K562 (cell line): ENCODE data around the gene USP24. TPM values are rescaled to one million over a fixed set of nuclear protein-coding genes. Genes with fewer than 3 reads are reported as not detected.

Source experiments
- ATAC-seq: fragments of 200-7000 bp; cut with Tn5 transposase; 3 replicates; pipeline ENCODE4 v1.9.1; 2020; ENCODE audit warnings: moderate library complexity
- BruUV-seq: library from RNA; stranded (reverse); fragments of 400-500 nt; replicated peaks from 2 replicates; lab custom pipeline; 2021; lab: Mats Ljungman, UMichigan
- CTCF ChIA-PET: fragments of 300-600 bp; formaldehyde crosslinking; extraction: SDS; loops from one replicate; lab custom pipeline; 2021; ENCODE audit warnings: low intra/inter-chr PET ratio; lab: Yijun Ruan, JAX
- POLR2A ChIA-PET: fragments of 300-600, 350-650 bp; sonication (Branson Sonifier 250); formaldehyde crosslinking; extraction: SDS; loops from one replicate; lab custom pipeline; 2021; ENCODE audit warnings: antibody characterized with exemption, inconsistent platforms; lab: Yijun Ruan, JAX
- DNase-seq, 4 experiments: peaks; one replicate each; pipeline versions ENCODE4 v3.0.0 to v3.0.0-alpha.2; 2011 to 2018; ENCODE audit warnings: low spot score in 3 of 4, mixed read lengths in 3 of 4; ENCODE audit errors: extremely low read depth in 1 of 4
- FAIRE-seq: peaks from 2 replicates; lab custom pipeline; 2011; peaks lifted over from hg19 to GRCh38; lab: Jason Lieb, UNC
- H2AFZ ChIP-seq: 2 replicates; pipeline ENCODE4 v1.6.0; 2011; ENCODE audit warnings: low read depth, low read length, control low read depth, inconsistent platforms
- H3K27ac ChIP-seq: fragments of 200-600 bp; 3 replicates; pipeline ENCODE4 v1.8.0; 2011; ENCODE audit warnings: low read depth, mild to moderate bottlenecking, control low read depth, inconsistent platforms, low read length, moderate library complexity, mixed read lengths; ENCODE audit errors: extremely low read depth
- H3K27me3 ChIP-seq, 2 experiments: fragments of 300-600 bp in 1 of 2; 2 replicates in 1 of 2; 3 replicates in 1 of 2; pipeline versions ENCODE4 v1.6.0 to v1.8.0; 2011; ENCODE audit warnings: inconsistent platforms in 2 of 2, low read length in 2 of 2, mild to moderate bottlenecking in 1 of 2, mixed read lengths in 1 of 2, moderate library complexity in 1 of 2; ENCODE audit not compliant: control insufficient read depth in 2 of 2, insufficient read depth in 2 of 2
- H3K36me3 ChIP-seq: fragments of 300-600 bp; 3 replicates; pipeline ENCODE4 v1.8.0; 2011; ENCODE audit warnings: mild to moderate bottlenecking, low read length, inconsistent platforms; ENCODE audit not compliant: control insufficient read depth, insufficient read depth
- H3K4me1 ChIP-seq, 2 experiments: fragments of 200-600 bp in 1 of 2; replicated peaks in 1 of 2; 2 replicates in 1 of 2; 3 replicates in 1 of 2; pipeline versions ENCODE4 v1.5.1 to v1.8.0; 2011; ENCODE audit warnings: inconsistent platforms in 2 of 2, low read length in 2 of 2, mild to moderate bottlenecking in 1 of 2, mixed read lengths in 1 of 2, moderate library complexity in 1 of 2; ENCODE audit not compliant: control insufficient read depth in 2 of 2, insufficient read depth in 2 of 2
- H3K4me2 ChIP-seq: 2 replicates; pipeline ENCODE4 v1.6.1; 2011; ENCODE audit warnings: low read length, control low read depth, inconsistent platforms, mixed read lengths; ENCODE audit not compliant: insufficient read depth
- H3K4me3 ChIP-seq: fragments of 200-600 bp; sonication (generic), shearing (Covaris generic); 2 replicates; pipeline ENCODE4 v1.5.1; 2016; ENCODE audit warnings: control low read depth, inconsistent platforms
- H3K79me2 ChIP-seq: fragments of 200-600 bp; 3 replicates; pipeline ENCODE4 v1.8.0; 2011; ENCODE audit warnings: low read length, inconsistent platforms; ENCODE audit not compliant: control insufficient read depth, insufficient read depth
- H3K9ac ChIP-seq, 2 experiments: 2 replicates each; pipeline versions ENCODE4 v1.6.0 to v1.6.1; 2011; ENCODE audit warnings: low read depth in 2 of 2, low read length in 2 of 2, control low read depth in 1 of 2, inconsistent platforms in 1 of 2, mild to moderate bottlenecking in 1 of 2, mixed read lengths in 1 of 2; ENCODE audit not compliant: insufficient read depth in 1 of 2
- H3K9me1 ChIP-seq: one replicate; pipeline ENCODE4 v1.6.0; 2011; ENCODE audit warnings: inconsistent platforms, mild to moderate bottlenecking, low read length, moderate library complexity; ENCODE audit not compliant: control insufficient read depth, insufficient read depth
- H3K9me3 ChIP-seq: replicated peaks from 2 replicates; pipeline ENCODE4 v1.5.1; 2011; ENCODE audit warnings: low read depth, low read length, inconsistent platforms; ENCODE audit not compliant: control insufficient read depth, insufficient read depth
- H4K20me1 ChIP-seq: replicated peaks from 2 replicates; pipeline ENCODE4 v1.6.1; 2011; ENCODE audit warnings: low read length, inconsistent platforms, mixed read lengths; ENCODE audit not compliant: control insufficient read depth, insufficient read depth
- DIDO1 ChIP-seq: fragments of 450-650 bp; IDR thresholded peaks from 2 replicates; pipeline ENCODE4 v1.6.1; 2016; ENCODE audit warnings: low read depth, missing biosample characterization, missing genetic modification characterization
- PRDM10 ChIP-seq: fragments of 450-650 bp; IDR thresholded peaks from 2 replicates; pipeline ENCODE4 v1.6.1; 2018; ENCODE audit not compliant: partially characterized antibody
- ZBTB1 ChIP-seq: sonication (generic); formaldehyde crosslinking; IDR thresholded peaks from 2 replicates; pipeline ENCODE4 v1.8.1; 2023; ENCODE audit warnings: missing genetic modification reagents, low read depth, mild to moderate bottlenecking, borderline replicate concordance
- WGBS: fragments of 100-300 bp; shearing (Covaris generic); methylation state at CpG from one replicate; pipeline ENCODE4 v1.1.6; 2016; ENCODE audit warnings: low coverage, mixed read lengths; ENCODE audit not compliant: insufficient coverage; ENCODE audit errors: missing lambda C conversion rate; 5-methylcytosine and 5-hydroxymethylcytosine counted together
- in situ Hi-C: fragments of 300-500 bp; cut with MboI; formaldehyde crosslinking; loops from 4 replicates; pipeline ENCODE4 v1.15.0; 2018; ENCODE audit warnings: inconsistent platforms, mixed read lengths
- intact Hi-C: fragments of 100-400 bp; cut with micrococcal nuclease; formaldehyde crosslinking; loops from 2 replicates; pipeline ENCODE4 v1.14.2; 2022
- polyA plus RNA-seq, 8 experiments: library from polyadenylated mRNA; depleted of rRNA in 4 of 8; stranded (reverse) in 5 of 8; unstranded in 3 of 8; fragments of >200 nt; fragmentation: Nextera tagmentation in 2 of 8; fragmentation: Illumina TruSeq in 1 of 8; extraction: Ambion mirVana in 2 of 8; extraction: Trizol in 1 of 8; gene quantifications; 2 replicates each; pipeline versions ENCODE4 v1.2.1 to v1.2.3, GENCODE V29; 2011 to 2014; ENCODE audit warnings: inconsistent platforms in 1 of 8, missing spikeins in 1 of 8
- total RNA-seq, 7 experiments: library from RNA; depleted of rRNA in 6 of 7; stranded (reverse); fragments of >200 nt in 6 of 7; fragmentation: Illumina TruSeq in 2 of 7; extraction: Trizol in 2 of 7; gene quantifications; 2 replicates each; pipeline versions ENCODE4 v1.2.1 to v1.2.3, GENCODE V29; 2011 to 2021; ENCODE audit warnings: low replicate concordance in 1 of 7
- TF ChIP-seq, protein P1 (sequence below), 2 experiments: fragments of 450-650 bp; formaldehyde crosslinking in 1 of 2; IDR thresholded peaks; 2 replicates each; pipeline versions ENCODE4 v1.4.0 to v1.6.1; 2014 to 2020; ENCODE audit warnings: mild to moderate bottlenecking in 2 of 2, borderline replicate concordance in 1 of 2, low read depth in 1 of 2

USP24 gene
- total and polyA plus RNA-seq, 9 of the 15 experiments (the other 6 are each of a cell fraction or from before 2014, with no cell fraction given): 7.7 to 62.6 (median 36.8) TPM

GRCh38 chr1:55037733-55038551, 177.2 kb downstream of the USP24 start:
- H3K9me1 ChIP-seq: no peaks in the 10 kb centered on the region
- peaks cover 35% of the 10 kb centered on the region in 2 experiments for H3K4me1 ChIP-seq
- H4K20me1 ChIP-seq: peaks cover 9% of the 10 kb centered on the region; the same call in 1 of the 2 replicates
- ChIA-PET POLR2A (interaction anchor here (0.6 to 1.7 kb wide), 3 partner anchors 12 to 68 kb away, joined by 4 to 5 read pairs (median 5); no protein-coding TSS in a partner anchor), CTCF (no interaction called here)
- 71% methylated on average over 8 of the region's 8 CpGs for WGBS
- no TSS peak for BruUV-seq
- peak overlapping the region; percentile 5 for H3K4me2 ChIP-seq
- no peaks in the 10 kb centered on the region; a peak in 1 of 5 replicates for H3K27me3 ChIP-seq
- in situ Hi-C loops: no loop called here
- peak overlapping the region in 1 of 2 experiments; percentile 15; a peak in 1 of 4 replicates for H3K9ac ChIP-seq
- peaks cover 21% of the 10 kb centered on the region; the same call in 2 of the 3 replicates for H3K36me3 ChIP-seq
- no peak overlapping the region for H3K4me3 ChIP-seq
- H3K27ac ChIP-seq: no peak overlapping the region
- ATAC-seq (no peak), FAIRE-seq (no peak), DNase-seq (no peak)
- H3K9me3 ChIP-seq: no peaks in the 10 kb centered on the region
- peak overlapping the region; percentile 70 for H2AFZ ChIP-seq
- TF ChIP-seq ZBTB1 (CRISPR knock-in tag) (no peak), PRDM10 (peak; percentile 56), DIDO1 (tag) (no peak)
- TF ChIP-seq, protein P1, sequence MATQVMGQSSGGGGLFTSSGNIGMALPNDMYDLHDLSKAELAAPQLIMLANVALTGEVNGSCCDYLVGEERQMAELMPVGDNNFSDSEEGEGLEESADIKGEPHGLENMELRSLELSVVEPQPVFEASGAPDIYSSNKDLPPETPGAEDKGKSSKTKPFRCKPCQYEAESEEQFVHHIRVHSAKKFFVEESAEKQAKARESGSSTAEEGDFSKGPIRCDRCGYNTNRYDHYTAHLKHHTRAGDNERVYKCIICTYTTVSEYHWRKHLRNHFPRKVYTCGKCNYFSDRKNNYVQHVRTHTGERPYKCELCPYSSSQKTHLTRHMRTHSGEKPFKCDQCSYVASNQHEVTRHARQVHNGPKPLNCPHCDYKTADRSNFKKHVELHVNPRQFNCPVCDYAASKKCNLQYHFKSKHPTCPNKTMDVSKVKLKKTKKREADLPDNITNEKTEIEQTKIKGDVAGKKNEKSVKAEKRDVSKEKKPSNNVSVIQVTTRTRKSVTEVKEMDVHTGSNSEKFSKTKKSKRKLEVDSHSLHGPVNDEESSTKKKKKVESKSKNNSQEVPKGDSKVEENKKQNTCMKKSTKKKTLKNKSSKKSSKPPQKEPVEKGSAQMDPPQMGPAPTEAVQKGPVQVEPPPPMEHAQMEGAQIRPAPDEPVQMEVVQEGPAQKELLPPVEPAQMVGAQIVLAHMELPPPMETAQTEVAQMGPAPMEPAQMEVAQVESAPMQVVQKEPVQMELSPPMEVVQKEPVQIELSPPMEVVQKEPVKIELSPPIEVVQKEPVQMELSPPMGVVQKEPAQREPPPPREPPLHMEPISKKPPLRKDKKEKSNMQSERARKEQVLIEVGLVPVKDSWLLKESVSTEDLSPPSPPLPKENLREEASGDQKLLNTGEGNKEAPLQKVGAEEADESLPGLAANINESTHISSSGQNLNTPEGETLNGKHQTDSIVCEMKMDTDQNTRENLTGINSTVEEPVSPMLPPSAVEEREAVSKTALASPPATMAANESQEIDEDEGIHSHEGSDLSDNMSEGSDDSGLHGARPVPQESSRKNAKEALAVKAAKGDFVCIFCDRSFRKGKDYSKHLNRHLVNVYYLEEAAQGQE (IDR thresholded peaks at IDR 0.05; ENCODE audit: borderline replicate concordance): peak; percentile 58
- TF ChIP-seq, protein P1 (CRISPR knock-in tag; IDR thresholded peaks at IDR 0.05; ENCODE audit: low read depth): no peak
- H3K79me2 ChIP-seq: peaks cover 41% of the 10 kb centered on the region
- intact Hi-C loops: no loop called here
